HG02571 (cell line): Measurements from ENCODE around the gene FBXL15.

Experiments used
- ATAC-seq: cut with Tn5 transposase; IDR thresholded peaks from one replicate; pipeline ENCODE4 v1.9.1; 2021; ENCODE audit warnings: mild to moderate bottlenecking, moderate library complexity; ENCODE audit not compliant: unreplicated experiment

FBXL15 gene

DNA sequence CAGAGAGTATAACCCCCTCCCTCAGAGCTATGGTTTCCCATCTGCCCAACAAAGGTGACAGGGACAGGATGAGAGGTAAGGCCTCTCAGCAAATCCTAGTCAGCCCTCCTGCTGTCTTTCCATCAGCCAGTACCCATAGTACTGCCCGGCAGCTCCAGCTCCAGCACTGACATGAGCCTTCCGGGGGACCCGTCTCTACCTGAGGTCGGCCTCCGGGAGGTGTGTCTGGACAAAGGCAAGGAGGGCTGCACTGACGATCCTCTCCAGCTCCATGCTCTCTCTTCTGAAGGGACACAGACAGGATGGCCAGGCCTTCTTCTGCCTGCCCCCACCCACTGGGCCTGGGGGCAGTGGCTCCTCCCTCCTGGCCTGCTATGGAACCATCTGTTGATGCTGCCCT is 4.3 kb downstream of the FBXL15 start:
- no peak for ATAC-seq

DNA sequence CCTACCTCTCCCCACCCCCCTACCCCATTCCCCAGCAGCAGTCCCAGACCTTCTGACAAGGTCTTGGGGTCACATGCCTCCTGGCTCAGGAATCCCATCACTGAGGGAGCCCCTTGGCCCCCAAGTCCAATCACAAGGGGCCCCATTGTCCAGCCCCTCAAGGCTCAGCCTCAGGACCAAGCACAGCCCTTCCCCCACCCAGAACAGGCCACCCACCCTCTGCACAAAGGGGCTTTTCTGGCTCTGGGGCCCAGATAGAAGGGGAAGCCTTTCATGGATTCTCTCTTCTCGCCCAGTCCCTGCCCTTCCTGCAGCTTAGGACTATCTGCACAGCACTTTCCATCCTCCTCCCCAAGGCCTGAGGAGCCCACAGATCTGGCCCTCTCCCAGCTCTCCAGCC is 4.8 kb downstream of the FBXL15 start:
- no peak for ATAC-seq

DNA sequence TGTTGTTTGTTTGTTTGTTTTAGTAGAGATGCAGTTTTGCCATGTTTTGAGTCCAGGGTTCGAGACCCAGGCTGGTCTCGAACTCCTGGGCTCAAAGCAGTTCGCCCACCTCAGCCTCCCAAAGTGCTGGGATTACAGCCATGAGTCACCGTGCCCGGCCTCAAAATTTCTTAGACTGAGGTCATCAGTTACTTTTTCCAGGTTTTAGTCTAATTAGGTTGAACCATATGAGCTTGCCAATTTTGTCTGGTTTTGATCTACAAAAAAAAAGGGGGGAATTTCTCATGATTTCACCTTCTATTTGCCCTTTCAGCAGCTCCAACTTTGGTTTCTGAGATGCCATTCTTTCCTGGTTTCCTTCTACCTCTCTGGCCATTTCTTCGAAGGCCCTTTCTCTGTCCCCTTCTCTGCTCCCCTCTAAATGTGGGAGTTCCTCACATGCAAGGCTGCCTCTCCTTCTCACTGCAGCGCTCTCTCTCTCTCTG is 6.2 kb downstream of the FBXL15 start:
- ATAC-seq = no peak

DNA sequence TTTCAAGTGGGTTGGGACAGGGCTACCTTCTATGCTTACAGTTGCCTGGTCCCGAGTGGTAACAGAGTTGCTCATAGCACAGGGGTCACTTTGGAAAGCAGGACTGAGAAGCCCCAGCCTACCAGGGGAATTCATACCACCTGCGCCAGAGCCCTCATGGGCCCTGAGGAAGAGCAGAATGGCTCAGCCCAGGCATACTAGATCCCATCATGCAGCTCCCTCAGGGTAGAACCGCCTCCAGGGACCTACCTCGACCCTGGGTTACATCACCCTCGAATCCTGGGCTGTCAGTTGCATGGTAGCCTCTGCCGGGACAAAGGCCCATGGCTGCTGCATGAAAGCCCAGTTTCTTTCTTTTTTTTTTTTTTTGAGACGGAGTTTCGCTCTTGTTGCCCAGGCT is 8.8 kb downstream of the FBXL15 start:
- ATAC-seq = no peak

DNA sequence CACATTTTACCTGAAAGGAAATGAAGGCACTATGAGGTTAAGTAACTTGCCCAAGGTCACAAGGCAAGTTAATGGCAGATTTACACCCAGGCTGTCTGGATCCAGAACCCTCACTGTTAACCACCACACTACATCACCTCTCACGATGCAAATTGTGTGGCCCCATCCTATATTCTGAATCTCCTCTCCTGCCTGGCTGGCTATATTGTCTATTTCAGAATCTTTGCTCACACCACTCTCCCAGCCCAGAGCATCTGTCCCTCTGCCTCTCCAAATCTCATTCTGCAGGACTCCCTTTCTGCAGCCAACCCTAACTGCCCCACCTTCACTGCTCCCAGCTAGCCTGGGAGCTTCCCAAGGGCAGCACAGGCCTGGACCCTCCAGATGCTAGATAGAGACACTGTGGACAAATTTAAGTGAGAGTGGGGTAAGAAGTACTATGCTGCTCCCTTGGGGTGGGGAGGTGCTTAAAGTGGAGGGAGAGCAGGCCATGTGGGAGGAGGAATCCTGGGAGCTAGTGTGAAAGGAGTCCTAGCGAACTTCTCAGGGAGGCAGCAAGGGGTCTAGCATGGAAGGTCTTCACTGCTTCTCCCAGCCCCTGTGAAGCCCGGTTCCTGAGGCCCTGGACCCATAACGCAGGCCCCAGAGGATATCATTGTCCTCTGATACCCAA is 11.0 kb downstream of the FBXL15 start:
- ATAC-seq = no peak

DNA sequence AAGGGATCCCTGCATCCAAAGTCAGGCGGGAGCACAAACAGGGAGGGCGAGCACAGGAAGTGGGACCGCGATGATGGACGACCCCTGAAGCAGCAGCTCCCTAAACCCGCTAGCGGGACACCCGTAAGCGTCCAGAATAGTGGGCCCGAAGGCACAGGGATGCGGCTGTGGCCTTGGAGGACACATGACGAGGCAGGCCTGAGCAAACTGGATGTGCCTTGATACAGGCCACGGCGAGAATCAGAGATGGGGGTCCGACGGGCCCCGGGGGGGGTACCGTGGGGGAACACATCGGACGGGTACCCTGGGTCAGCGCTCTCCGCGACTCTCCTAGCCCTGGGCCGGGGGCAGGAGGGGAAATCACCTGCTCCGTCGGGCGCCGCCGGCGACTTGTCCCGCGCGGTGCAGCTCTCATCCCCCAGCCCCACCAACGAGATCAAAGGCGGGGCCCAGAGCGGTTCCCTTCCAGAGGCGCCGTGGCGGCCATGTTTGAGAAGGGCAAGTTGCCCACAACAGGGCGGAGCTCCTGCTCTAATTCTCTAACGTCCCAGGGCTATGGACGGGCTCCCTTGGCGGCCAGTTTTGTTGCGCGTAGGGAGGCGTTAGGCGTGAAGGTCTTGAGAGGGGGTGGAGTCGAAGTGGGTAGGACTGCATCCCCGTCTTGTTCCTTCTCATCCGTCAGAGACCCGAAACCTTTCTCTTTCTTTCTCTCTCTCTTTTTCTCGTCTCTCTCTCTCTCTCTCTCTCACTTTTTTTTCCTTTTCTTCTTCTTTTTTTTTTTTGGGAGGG is 11.7 kb downstream of the FBXL15 start, which contains the start of gene CUEDC2:
Gene CUEDC2, minus strand, starts transcription at position 413 of the 789 bp plus-strand sequence. CDS start 7,386 bp downstream, outside the sequence.
- peak; percentile 82 for ATAC-seq

DNA sequence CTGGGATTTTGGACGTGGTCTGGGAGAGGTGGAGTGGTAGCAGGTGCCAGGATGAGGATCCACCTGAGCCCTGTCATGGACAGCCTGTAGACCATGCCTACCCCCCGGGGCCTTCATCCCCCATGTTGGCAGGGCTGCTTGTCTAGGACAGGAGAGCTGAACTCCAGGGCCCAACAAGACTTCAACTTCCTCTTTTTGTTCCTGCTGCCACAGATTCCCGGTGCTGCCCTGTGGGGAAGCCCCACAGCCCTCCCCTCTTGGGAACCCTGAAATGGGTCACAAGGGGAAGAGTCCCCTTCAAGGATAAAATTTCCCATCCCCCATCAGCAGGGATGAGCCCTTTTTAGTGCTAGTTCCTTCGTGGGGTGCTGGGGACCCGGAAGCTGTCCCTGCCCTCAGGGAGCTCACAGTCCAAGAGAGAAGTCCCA is 13.0 kb downstream of the FBXL15 start:
- no peak for ATAC-seq

DNA sequence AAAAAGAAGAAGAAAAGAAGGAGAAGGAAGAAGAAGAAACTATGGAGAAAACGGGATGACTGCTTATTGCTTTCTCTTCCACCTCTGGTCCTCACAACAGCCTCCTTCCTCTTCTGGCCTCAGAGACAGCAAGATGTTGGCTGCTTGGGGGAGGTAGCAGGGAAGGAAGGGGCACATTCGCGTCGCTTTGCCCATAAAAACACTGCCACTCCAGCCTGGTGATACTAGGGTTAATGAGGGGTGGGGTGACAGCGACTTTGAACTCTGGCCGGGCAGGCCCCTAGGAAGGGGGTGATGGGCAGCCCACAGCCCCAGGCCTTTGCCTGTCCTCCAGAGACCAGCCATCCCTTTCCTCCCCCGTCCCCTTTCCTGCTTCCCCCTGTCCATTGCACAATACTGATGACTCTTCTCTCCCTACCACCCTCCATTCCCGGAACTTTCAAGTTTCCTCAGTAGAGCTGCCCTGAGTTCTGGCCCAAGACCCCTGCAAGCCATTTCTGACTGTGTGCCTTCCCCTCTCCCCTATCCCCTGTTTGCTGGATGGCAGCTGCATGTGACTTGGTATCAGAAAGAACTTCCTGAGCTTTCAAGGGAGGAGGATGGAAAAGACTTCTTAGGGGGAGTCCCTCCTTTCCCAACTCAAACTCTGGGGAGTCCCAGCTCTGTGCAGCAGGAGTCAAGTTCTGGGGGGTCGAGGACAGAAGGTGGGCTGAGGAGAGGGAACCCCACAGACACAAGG is 13.9 kb downstream of the FBXL15 start:
- ATAC-seq = no peak

DNA sequence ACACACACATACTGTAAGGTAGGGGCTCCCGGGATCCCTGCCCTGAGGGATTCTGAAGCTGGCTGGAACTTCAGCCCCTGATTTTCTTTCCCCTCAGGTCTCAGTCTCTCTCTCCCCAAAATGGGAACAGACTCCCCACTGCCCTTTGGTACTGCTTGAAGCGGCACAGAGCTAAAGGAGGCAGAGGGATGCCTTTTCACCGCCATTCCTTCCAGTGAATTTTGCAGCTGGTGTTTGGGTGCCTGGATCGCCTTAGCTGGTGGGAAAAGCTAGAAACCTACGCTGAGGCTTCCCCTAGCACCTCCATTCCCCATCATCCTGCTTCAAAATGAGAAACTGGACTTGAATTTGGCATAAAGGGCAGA is 14.5 kb downstream of the FBXL15 start:
- no peak for ATAC-seq

DNA sequence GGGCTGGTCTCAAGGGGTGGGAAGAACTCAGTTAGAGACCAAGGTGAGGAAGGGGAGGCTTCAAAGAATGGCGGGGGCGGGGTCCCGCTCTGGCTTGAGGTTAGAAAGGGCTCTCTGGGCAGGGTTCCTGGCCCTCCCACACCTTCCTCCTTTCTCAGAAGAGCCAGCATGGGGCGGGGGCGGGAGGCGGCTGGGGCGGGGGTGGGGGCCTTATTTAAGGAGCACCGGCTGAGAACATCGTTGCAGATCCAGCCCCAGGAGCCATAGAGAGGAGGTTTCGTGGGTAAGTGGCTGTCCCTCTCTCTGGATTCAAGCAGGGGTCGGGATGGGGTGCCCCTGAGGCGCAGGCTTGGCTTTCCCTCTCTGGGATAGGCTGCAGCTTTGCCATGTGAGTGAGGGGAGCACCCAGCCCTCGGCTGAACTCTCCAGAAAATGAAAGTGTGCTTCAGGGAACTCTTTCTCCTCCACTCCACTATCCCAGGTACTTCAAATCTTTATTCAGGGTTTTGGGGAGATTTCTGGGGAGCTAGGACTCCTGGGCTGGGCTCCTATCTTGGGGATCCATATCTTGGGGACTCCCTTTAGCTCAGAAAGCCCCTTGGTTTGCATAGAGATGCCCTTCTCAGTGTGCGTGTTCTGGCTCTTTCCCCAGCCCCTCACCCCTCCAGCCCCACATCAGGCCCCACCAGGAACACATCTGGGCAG is 15.0 kb downstream of the FBXL15 start:
- ATAC-seq = no peak

DNA sequence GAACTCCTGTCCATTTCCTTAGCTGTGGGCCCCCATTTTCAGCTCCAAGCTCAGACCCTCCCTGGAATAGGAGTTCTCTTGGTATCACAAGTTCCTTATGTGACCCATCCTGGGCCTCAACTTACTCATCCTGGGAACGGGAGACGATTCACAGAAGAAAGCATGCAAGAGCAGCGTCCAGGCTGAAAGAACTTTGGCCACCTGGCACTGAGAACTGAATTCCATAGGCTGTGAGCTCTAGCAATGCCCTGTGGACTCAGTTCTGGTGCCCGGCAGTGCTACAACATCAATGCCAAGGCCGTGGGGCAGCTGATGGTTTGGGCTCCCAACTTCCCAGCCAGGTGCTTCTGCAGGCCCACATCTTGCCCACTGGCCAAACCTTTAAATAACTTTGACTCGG is 15.7 kb downstream of the FBXL15 start:
- no peak for ATAC-seq

DNA sequence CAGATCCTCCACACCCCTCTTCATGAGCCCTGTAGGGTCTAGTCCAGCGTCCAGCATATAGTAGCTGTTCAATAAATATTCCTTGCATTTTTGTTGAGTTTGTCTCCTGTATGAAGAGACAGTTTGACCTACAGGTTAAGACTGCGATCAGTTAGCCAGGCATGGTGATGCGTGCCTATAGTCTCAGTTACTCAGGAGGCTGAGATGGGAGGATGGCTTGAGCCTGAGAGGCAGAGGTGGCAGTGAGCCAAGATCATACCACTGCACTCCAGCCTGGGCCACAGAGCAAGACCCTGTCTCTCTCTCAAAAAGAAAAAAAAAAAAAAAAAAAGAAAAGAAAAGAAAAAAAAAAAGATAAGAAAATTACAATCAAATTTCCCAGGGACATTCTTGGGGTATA is 16.9 kb downstream of the FBXL15 start:
- no peak for ATAC-seq

DNA sequence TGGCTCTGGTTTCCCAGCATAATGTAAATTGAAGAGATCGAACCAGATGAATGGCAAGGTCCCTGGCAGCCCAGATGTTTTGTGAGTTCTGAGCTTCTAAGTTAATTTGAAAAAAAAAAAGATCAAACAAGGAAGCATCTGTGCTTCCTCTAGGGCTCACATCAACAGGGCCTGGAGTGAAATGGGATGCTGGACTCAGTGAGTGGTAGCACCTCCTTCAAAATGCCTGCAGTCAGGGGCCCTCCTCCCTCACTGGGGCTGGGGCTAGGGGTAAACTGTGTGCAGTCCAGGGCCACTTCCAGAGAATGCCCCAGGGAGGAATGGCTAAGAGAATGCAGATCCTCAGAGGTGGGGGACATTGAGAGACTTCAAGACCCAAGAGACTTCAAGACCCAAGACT is 17.7 kb downstream of the FBXL15 start:
- ATAC-seq = no peak

DNA sequence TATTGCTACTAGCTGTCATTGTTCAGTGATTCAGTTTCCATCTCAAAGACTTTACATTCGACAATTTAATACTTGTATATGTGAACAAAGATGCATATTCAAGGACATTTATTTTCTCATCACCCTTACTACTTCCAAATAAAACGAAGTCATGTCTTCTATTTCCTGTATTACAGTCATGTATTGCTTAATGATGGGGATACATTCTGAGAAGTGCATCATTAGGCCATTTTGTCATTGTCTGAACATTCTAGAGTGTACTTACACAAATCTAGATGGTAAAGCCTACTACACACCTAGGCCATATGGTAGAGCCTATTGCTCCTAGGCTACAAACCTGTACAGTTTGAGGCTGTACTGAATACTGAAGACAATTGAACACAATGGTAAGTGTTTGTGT is 24.2 kb downstream of the FBXL15 start:
- ATAC-seq = no peak

DNA sequence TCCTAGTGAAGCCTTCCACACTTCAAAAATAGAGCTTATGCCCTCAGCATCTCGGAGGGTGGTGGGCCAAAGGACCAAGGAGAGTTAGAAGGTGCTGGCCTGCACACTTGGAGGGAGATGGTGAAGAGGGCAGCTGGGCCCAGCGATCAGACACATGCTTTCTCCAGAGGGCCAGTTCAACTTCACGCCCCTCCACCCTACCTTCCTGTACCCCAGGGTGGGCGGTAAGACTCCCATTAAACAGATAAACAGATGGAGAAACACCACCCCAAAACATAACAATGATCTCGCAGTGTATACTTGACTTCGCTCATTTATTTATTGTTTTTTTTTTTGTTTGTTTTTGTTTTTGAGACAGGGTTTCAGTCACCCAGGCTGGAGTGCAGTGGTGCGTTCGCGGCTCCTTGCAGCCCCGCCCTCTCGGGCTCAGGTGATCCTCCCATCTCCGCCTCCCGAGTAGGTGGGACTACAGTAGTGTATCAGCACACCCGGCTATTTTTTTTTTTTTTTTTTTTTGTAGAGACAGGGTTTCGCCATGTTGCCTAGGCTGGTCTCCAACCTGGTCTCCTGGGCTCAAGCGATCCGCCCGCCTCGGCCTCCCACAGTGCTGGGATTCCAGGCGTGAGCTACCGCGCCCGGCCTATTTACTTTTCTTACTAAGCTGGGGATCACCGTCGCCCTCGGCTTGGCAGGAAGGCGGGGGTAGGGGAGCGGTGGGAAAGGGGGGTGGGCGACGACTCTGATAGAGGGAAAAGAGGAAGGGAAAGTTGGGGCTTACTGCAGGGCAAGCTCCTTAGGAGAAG is 28.9 kb downstream of the FBXL15 start:
- ATAC-seq = peak; percentile 35

DNA sequence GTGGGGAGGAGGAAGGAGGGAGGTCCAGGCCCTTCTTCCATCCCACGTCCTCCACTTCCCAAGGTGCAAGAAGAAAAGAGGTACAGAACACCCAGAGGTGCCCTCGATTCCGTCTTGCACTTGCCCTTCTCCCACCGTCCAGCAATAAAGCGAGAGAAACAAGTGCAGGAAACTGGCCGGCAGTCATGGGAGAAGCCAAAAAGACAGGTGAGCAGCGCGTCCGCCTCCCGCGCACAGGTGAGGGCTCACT is 29.4 kb downstream of the FBXL15 start:
- ATAC-seq = no peak

DNA sequence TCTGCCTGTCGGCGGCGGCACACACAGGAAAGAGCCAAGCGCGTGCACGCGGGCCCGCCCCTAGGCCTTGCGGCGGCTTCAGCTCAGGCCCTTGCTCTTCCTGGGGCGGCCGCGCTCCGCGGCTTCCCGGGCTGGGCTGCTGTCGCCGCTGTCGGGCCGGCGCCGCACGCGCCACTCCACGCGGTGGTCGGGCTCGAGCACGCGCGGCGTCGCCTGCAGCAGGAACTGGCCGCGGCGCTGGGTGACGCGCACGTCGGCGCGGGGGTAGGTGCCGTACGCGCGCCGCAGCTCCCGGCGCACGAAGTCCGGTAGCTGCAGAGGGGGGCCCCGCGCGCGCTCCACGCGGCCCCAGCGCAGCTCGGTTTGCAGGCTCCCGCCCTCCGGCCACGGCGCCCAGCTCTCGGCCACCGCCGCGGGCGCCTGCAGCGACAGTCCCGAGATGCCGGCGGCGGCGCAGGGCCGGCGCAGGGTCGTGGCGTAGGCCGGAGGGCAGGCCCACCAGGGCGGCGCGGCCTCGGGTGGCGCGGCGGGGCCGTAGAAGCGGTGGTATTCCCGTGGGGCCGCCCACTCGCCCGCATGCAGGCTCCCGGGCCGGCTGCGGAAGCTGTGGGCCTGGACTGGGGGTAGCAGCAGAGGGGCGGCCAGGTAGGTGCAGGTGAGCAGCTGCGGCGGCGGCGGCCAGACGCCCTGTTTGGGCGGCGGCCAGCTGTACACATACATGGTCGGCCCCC is 29.9 kb downstream of the FBXL15 start:
- peak; percentile 67 for ATAC-seq

DNA sequence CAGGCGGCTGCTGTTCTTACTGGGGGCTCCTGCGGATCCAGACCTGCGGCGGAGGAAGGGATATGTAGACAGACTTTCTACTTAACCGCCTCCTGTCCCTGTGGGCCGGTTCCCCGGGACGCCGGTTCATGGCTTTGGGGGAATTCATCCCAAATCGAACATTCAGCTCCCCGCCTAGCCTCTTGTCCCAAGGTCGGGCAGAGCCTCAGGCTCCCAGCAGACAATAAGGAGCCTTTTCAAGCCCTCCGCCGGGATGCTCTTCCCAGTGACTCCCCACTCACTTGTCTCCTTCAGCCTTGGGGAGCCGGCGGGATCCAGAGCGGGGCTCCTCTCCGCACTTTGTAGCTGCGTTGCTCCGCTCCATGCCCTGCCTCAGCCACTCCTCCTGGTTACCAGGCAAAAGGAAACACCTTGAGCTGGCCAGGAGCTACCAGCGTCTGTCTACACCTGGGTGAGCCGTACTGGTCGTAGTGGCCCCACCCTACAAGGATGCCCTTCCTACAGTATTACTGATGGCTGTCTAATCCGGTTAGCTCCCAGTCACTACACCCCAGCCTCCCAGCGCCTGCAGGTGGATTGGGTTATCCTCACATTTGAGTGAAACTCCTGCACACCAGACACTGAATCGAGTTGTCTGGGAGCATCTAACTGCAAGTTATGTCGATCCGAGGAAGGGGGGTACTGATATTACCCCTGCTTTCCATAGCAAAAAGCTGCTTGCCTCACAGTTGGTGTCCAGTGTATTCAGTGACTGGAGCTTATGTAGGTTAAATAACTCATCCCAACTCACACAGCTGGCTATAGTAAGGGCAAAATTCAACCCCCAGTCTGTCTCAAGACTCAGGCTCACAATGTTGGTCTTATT is 30.7 kb downstream of the FBXL15 start, which contains the start of gene C10orf95:
Gene C10orf95, minus strand, starts transcription at position 439 of the 865 bp plus-strand sequence. CDS start 450 bp downstream, outside the sequence.
- no peak for ATAC-seq
